H9 (cell line): ENCODE results near the gene OXLD1. TPM values are rescaled to one million over a fixed set of nuclear protein-coding genes. Genes with fewer than 3 reads are reported as not detected.

Source experiments
- DNase-seq: peaks from one replicate; pipeline ENCODE4 v3.0.0-alpha.2; 2017
- H2AFZ ChIP-seq: one replicate; pipeline ENCODE4 v1.6.1; 2013; ENCODE audit warnings: mild to moderate bottlenecking, low read length, control low read depth, moderate library complexity
- H2AK5ac ChIP-seq: 2 replicates; pipeline ENCODE4 v1.6.1; 2013; ENCODE audit warnings: low read length, control low read depth, mixed read lengths; ENCODE audit not compliant: insufficient read length
- H2BK120ac ChIP-seq: one replicate; pipeline ENCODE4 v1.6.1; 2013; ENCODE audit warnings: low read depth, mild to moderate bottlenecking, low read length, control low read depth, inconsistent platforms; ENCODE audit not compliant: poor library complexity, severe bottlenecking
- H2BK12ac ChIP-seq: 2 replicates; pipeline ENCODE4 v1.6.1; 2013; ENCODE audit warnings: low read length, control low read depth, mixed read lengths, low read depth; ENCODE audit not compliant: insufficient read length
- H2BK15ac ChIP-seq: 2 replicates; pipeline ENCODE4 v1.6.1; 2013; ENCODE audit warnings: low read depth, low read length, control low read depth
- H2BK20ac ChIP-seq: one replicate; pipeline ENCODE4 v1.6.1; 2013; ENCODE audit warnings: low read depth, mild to moderate bottlenecking, low read length, control low read depth, inconsistent platforms; ENCODE audit not compliant: poor library complexity, severe bottlenecking
- H2BK5ac ChIP-seq: 2 replicates; pipeline ENCODE4 v1.6.1; 2013; ENCODE audit warnings: low read length, control low read depth, mixed read lengths; ENCODE audit not compliant: insufficient read length
- H3K14ac ChIP-seq: 2 replicates; pipeline ENCODE4 v1.6.1; 2013; ENCODE audit warnings: low read length, control low read depth; ENCODE audit not compliant: insufficient read depth
- H3K18ac ChIP-seq: 2 replicates; pipeline ENCODE4 v1.6.1; 2013; ENCODE audit warnings: low read depth, mild to moderate bottlenecking, mixed read lengths, low read length, control low read depth; ENCODE audit not compliant: insufficient read length
- H3K23ac ChIP-seq: 2 replicates; pipeline ENCODE4 v1.6.1; 2013; ENCODE audit warnings: low read length, control low read depth, mixed read lengths, low read depth; ENCODE audit not compliant: insufficient read length
- H3K23me2 ChIP-seq: 2 replicates; pipeline ENCODE4 v1.6.1; 2013; ENCODE audit warnings: low read depth, mild to moderate bottlenecking, mixed read lengths, low read length, control low read depth; ENCODE audit not compliant: insufficient read length, poor library complexity, severe bottlenecking
- H3K27ac ChIP-seq: 2 replicates; pipeline ENCODE4 v1.5.1; 2013; ENCODE audit warnings: low read length, control low read depth, mixed read lengths, low read depth; ENCODE audit not compliant: insufficient read length
- H3K27me3 ChIP-seq: 2 replicates; pipeline ENCODE4 v1.6.1; 2013; ENCODE audit warnings: low read length, control low read depth, inconsistent platforms; ENCODE audit not compliant: insufficient read depth
- H3K4ac ChIP-seq: 2 replicates; pipeline ENCODE4 v1.6.1; 2013; ENCODE audit warnings: low read depth, mild to moderate bottlenecking, control low read depth, inconsistent platforms, low read length, moderate library complexity
- H3K4me1 ChIP-seq: 2 replicates; pipeline ENCODE4 v1.6.1; 2013; ENCODE audit warnings: low read length, control low read depth, inconsistent platforms; ENCODE audit not compliant: insufficient read depth
- H3K4me2 ChIP-seq: 2 replicates; pipeline ENCODE4 v1.6.1; 2013; ENCODE audit warnings: low read length, control low read depth, mixed read lengths; ENCODE audit not compliant: insufficient read length, insufficient read depth
- H3K56ac ChIP-seq: 2 replicates; pipeline ENCODE4 v1.6.1; 2013; ENCODE audit warnings: low read depth, mild to moderate bottlenecking, mixed read lengths, low read length, control low read depth; ENCODE audit not compliant: insufficient read length
- H3K79me1 ChIP-seq: 2 replicates; pipeline ENCODE4 v1.6.1; 2013; ENCODE audit warnings: low read depth, mild to moderate bottlenecking, moderate library complexity, low read length, control low read depth, inconsistent platforms; ENCODE audit not compliant: insufficient read depth, poor library complexity, severe bottlenecking
- H3K79me2 ChIP-seq: 2 replicates; pipeline ENCODE4 v1.6.1; 2013; ENCODE audit warnings: low read length, control low read depth, inconsistent platforms; ENCODE audit not compliant: insufficient read depth
- H3K9ac ChIP-seq: 2 replicates; pipeline ENCODE4 v1.6.1; 2013; ENCODE audit warnings: low read length, control low read depth, mixed read lengths; ENCODE audit not compliant: insufficient read length; ENCODE audit errors: extremely low read depth
- H3K9me3 ChIP-seq: one replicate; pipeline ENCODE4 v1.6.1; 2013; ENCODE audit warnings: low read depth, low read length, inconsistent platforms; ENCODE audit not compliant: control insufficient read depth
- H3T11ph ChIP-seq: one replicate; pipeline ENCODE4 v1.6.1; 2013; ENCODE audit warnings: mild to moderate bottlenecking, low read length, control low read depth, inconsistent platforms
- H4K20me1 ChIP-seq: one replicate; pipeline ENCODE4 v1.6.1; 2013; ENCODE audit not compliant: control insufficient read depth, insufficient read length, insufficient read depth
- H4K5ac ChIP-seq: 2 replicates; pipeline ENCODE4 v1.6.1; 2013; ENCODE audit warnings: low read depth, mild to moderate bottlenecking, mixed read lengths, low read length, control low read depth; ENCODE audit not compliant: insufficient read length
- H4K8ac ChIP-seq: replicated peaks from 2 replicates; pipeline ENCODE4 v1.6.1; 2013; ENCODE audit warnings: low read length, control low read depth, mixed read lengths, low read depth; ENCODE audit not compliant: insufficient read length
- H4K91ac ChIP-seq: 2 replicates; pipeline ENCODE4 v1.6.1; 2013; ENCODE audit warnings: low read depth, mild to moderate bottlenecking, moderate library complexity, mixed read lengths, low read length, control low read depth; ENCODE audit not compliant: insufficient read length
- H3K27ac Mint-ChIP-seq, 3 experiments: 2 replicates in 2 of 3; 3 replicates in 1 of 3; pipeline ENCODE4 v1.8.0; 2020 to 2021; ENCODE audit warnings: mixed read lengths in 3 of 3, mild to moderate bottlenecking in 1 of 3, moderate library complexity in 1 of 3
- H3K27me3 Mint-ChIP-seq: 2 replicates; pipeline ENCODE4 v1.8.0; 2021; ENCODE audit warnings: low read depth, mild to moderate bottlenecking, moderate library complexity, mixed read lengths
- H3K36me3 Mint-ChIP-seq, 3 experiments: 2 replicates in 2 of 3; 3 replicates in 1 of 3; pipeline ENCODE4 v1.8.0; 2020 to 2021; ENCODE audit warnings: low read depth in 3 of 3, mixed read lengths in 3 of 3; ENCODE audit not compliant: insufficient read depth in 1 of 3
- H3K4me1 Mint-ChIP-seq, 2 experiments: 2 replicates each; pipeline ENCODE4 v1.8.0; 2020; ENCODE audit warnings: mixed read lengths in 2 of 2
- H3K4me3 Mint-ChIP-seq, 2 experiments: 2 replicates in 1 of 2; 3 replicates in 1 of 2; pipeline ENCODE4 v1.8.0; 2020 to 2021; ENCODE audit warnings: mild to moderate bottlenecking in 2 of 2, mixed read lengths in 2 of 2, moderate library complexity in 1 of 2
- H3K9me3 Mint-ChIP-seq, 2 experiments: 2 replicates in 1 of 2; 3 replicates in 1 of 2; pipeline ENCODE4 v1.8.0; 2020; ENCODE audit warnings: mild to moderate bottlenecking in 2 of 2, mixed read lengths in 2 of 2, moderate library complexity in 1 of 2
- WGBS: extraction: QIAGEN DNeasy Blood & Tissue Kit; methylation state at CpG from one replicate; pipeline ENCODE4 v1.1.7; 2013; ENCODE audit warnings: missing lambda C conversion rate, low lambda C conversion rate, mixed read lengths; ENCODE audit not compliant: insufficient read length; ENCODE audit errors: extremely low coverage; 5-methylcytosine and 5-hydroxymethylcytosine counted together
- total RNA-seq: library from RNA; stranded (reverse); gene quantifications from 2 replicates; pipeline ENCODE4 v1.2.1, GENCODE V29; 2021
- TF ChIP-seq, protein P1 (sequence below): fragments of 200-600 bp; sonication (generic); conservative IDR thresholded peaks from 3 replicates; pipeline ENCODE4 v1.8.0; 2021; ENCODE audit warnings: antibody characterized with exemption, mild to moderate bottlenecking

The OXLD1 gene
- total RNA-seq, 1 experiment from 2014 or later: 25.0 TPM

DNA sequence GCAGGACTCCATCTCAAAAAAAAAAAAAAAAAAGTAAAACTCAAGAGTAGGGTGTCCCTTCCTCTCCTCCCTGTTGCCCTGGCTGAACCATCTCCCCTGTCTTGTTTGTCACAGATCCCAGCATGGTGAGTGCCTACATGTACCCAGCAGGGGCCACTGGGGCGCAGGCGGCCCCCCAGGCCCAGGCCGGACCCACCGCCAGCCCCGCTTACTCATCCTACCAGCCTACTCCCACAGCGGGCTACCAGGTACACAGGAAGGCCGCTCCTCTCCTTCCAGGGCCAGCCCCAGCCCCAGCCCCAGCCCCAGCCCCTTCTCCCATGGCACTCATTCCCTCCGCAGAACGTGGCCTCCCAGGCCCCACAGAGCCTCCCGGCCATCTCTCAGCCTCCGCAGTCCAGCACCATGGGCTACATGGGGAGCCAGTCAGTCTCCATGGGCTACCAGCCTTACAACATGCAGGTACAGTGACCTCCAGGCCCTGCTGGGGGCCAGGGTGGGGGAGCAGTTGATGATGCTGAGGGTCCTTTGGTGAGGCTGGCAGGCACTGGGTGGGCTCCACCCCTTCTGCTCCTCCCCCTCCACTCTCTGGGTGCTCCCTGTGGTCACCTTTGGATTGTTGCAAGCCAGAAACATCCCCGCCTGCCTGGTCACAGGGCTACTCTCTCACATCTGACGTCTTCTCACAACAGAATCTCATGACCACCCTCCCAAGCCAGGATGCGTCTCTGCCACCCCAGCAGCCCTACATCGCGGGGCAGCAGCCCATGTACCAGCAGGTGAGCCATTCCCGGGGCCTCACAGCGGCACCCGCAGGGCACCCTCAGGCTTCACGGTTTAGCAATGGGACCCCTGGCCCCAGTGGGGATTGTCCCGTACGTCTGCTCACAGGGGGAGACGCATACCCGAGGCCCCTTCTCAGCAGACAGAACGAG is 34.2 kb upstream of the OXLD1 start:
- Mint-ChIP-seq H3K27me3 (no peaks in the 10 kb centered on the region; the same call in 1 of the 2 replicates), H3K27ac (peak overlapping the region in 2 of 3 experiments; percentile 32 to 53; a peak in 3 of 7 replicates), H3K4me1 (peaks cover 4 to 17% of the 10 kb centered on the region in 2 experiments), H3K9me3 (no peaks in the 10 kb centered on the region), H3K36me3 (peaks cover 33 to 70% (median 57%) of the 10 kb centered on the region in 3 experiments; a peak in 6 of 7 replicates), H3K4me3 (peak overlapping the region; percentile 54 to 93)
- Histone ChIP-seq H3K14ac (no peak overlapping the region), H2BK120ac (no peak overlapping the region), H3K27me3 (no peaks in the 10 kb centered on the region), H3K23ac (no peak overlapping the region), H2AK5ac (no peak overlapping the region), H4K8ac (no peak overlapping the region), H3K9ac (no peak overlapping the region), H2BK12ac (no peak overlapping the region), H3K9me3 (no peaks in the 10 kb centered on the region), H3K79me2 (peaks cover 8% of the 10 kb centered on the region; the same call in 1 of the 2 replicates), H3K18ac (no peak overlapping the region), H3K79me1 (peaks cover 8% of the 10 kb centered on the region), H4K91ac (no peak overlapping the region), H4K20me1 (no peaks in the 10 kb centered on the region), H3K27ac (no peak overlapping the region), H2BK15ac (no peak overlapping the region), H2BK5ac (no peak overlapping the region), H2BK20ac (no peak overlapping the region), H3K56ac (no peak overlapping the region), H3K4ac (no peak overlapping the region), H3K4me1 (0 out of 2 replicates have a peak, but pooled peaks cover 4% of the 10 kb centered on the region), H3K23me2 (peaks cover 19% of the 10 kb centered on the region), H3K4me2 (no peak overlapping the region), H3T11ph (no peak overlapping the region), H4K5ac (no peak overlapping the region), H2AFZ (no peak overlapping the region)
- TF ChIP-seq, protein P1, sequence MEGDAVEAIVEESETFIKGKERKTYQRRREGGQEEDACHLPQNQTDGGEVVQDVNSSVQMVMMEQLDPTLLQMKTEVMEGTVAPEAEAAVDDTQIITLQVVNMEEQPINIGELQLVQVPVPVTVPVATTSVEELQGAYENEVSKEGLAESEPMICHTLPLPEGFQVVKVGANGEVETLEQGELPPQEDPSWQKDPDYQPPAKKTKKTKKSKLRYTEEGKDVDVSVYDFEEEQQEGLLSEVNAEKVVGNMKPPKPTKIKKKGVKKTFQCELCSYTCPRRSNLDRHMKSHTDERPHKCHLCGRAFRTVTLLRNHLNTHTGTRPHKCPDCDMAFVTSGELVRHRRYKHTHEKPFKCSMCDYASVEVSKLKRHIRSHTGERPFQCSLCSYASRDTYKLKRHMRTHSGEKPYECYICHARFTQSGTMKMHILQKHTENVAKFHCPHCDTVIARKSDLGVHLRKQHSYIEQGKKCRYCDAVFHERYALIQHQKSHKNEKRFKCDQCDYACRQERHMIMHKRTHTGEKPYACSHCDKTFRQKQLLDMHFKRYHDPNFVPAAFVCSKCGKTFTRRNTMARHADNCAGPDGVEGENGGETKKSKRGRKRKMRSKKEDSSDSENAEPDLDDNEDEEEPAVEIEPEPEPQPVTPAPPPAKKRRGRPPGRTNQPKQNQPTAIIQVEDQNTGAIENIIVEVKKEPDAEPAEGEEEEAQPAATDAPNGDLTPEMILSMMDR: no peak
- no CpG with 5 or more reads among the region's 25 CpGs for WGBS
- DNase-seq: no peak
